T-helper 9 cell (primary cell): ENCODE results near the gene UGT1A5.

ENCODE experiments used
- DNase-seq: peaks from one replicate; pipeline ENCODE4 v3.0.0-alpha.2; 2020

UGT1A5 gene

DNA sequence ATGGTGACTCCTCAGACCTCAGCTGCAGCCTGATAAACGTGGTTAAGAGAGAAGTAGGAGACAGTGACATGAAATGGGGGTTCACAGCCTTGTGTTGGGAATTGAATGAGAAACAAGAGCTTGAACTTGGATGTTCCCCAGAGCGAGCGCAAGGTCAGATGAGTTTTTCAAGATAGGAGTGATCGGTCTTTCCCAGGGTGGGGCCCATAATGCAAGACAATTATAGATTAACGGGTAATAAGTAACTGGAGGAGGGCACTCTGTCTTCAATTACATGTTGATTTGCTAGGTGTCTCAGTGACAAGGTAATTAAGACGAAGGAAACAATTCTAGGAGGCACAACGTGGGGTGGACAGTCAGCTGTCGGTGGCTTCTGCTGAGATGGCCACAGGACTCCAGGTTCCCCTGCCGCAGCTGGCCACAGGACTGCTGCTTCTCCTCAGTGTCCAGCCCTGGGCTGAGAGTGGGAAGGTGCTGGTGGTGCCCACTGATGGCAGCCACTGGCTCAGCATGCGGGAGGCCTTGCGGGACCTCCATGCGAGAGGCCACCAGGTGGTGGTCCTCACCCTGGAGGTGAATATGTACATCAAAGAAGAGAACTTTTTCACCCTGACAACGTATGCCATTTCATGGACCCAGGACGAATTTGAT lies at the start of gene UGT1A5:
TSS of gene UGT1A5 (plus strand) at position 297 of the 651 bp plus-strand sequence. CDS start at position 382, 85 bp downstream.
- DNase-seq, result no peak

- no peak for DNase-seq
These were observed 48.8 kb upstream of the UGT1A5 start for GRCh38 chr2:233663911-233664310.

GRCh38 chr2:233668605-233669260 lies 44.0 kb upstream of the UGT1A5 start:
- no peak for DNase-seq

DNA sequence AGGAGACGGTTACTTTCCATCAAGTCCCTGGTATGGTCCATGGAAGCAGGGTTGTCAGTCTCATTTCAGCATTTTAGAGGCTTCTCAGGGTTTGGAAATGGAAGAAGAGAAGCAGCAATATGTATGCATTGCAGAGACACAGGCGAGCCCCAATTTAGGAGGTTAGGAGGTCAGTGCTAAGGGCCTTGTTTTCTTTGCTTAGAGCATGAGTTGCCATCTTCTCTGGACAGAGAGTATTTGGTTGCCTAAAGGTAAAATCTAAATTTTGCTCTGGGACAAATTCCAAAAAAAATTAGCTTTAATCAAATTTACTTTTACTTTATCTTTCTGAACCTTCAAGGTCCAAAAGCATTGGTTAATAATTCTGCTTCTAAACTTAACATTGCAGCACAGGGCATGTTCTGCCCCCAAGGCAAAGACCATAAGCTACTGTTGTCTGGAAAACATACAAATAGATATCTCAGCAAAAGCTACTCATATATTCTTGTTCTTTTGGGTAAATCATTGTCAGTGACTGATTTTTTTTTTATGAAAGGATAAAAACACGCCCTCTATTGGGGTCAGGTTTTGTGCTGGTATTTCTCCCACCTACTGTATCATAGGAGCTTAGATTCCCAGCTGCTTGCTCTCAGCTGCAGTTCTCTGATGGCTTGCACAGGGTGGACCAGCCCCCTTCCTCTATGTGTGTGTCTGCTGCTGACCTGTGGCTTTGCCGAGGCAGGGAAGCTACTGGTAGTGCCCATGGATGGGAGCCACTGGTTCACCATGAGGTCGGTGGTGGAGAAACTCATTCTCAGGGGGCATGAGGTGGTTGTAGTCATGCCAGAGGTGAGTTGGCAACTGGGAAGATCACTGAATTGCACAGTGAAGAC lies 41.2 kb upstream of the UGT1A5 start, which contains the start of gene UGT1A9:
TSS of gene UGT1A9 (plus strand) at position 609 of the 872 bp plus-strand sequence. CDS start at position 646, 37 bp downstream.
- DNase-seq, result no peak

DNA sequence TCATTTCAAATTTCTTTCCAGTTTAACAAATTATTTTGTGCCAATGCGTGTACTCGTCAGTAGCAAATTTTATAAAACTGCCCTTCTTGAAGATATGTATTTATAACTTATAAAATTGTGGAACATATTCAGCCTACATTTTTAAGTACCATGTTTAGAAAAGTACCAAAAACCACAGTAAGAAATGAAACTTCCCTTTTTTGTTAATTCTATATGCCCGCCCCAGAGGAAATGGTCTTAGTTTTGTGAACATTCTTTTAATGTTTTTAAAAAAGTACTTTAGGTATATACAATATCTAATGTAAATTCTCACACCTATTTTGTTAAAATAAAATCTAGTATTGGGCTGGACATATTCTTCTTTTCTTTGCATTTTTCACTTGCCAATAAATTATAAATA lies 39.8 kb upstream of the UGT1A5 start:
- no peak for DNase-seq

GRCh38 chr2:233673896-233674295 lies 38.8 kb upstream of the UGT1A5 start:
- DNase-seq, result no peak

- no peak for DNase-seq
These were observed 38.4 kb upstream of the UGT1A5 start for GRCh38 chr2:233674314-233674713.

GRCh38 chr2:233674995-233675394 lies 37.7 kb upstream of the UGT1A5 start:
- no peak for DNase-seq

DNA sequence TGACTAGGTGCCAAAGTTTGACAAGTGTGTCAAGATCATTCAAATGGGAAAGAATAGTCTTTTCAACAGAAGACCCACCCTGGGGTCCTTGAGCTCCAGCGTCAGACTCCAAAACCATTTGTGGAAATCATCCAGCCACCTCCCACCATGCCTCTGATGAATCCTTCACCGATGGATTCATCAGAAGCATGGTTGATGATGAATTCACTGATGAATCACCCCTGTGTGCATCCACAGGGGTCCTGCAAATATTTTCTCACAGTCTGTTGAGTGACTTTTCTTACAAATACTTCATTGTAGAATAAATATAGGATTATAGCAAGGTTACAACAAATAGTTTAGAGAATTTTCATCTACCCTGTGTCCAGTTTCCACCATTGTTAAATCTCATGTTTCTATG lies 36.7 kb upstream of the UGT1A5 start:
- DNase-seq, result no peak

GRCh38 chr2:233679196-233679595 lies 33.5 kb upstream of the UGT1A5 start:
- DNase-seq, result no peak

DNA sequence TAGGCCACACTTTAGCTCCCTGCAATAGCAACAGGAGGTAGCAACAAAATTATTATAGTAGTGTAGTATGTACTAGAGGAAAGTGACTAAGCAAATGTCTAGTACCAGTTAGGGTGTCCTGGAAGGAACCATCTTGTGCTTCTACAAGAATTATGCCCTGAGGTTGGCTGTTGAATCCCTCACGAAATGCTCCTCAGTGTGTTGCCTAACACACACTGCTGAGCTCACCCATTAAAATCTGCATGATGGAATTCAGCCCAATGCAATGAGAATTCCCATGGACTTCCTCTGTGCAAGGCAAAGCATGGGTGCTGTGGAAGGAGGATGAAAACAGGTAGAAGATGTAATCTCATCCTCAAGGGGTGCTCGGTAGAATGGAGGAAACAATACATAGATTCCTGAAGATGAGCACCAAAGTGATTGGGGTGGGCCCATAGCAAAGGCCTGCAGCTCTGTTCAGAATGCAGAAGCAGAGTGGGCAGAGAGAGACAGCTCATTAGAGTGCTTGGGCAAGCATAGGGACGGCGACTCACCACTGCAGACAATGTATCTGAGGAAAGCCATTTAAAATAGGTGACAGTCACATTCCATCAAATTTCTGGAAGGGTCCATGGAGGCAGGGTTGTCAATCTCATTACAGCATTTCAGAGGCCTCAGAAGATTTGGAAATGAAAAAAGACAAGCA lies 32.2 kb upstream of the UGT1A5 start:
- DNase-seq, result no peak

- no peak for DNase-seq
These were observed 31.1 kb upstream of the UGT1A5 start, which contains the start of gene UGT1A7 for GRCh38 chr2:233681521-233682099. Gene UGT1A7 (plus strand): TSS chr2:233681901. CDS start chr2:233681938, 37 bp downstream.

DNA sequence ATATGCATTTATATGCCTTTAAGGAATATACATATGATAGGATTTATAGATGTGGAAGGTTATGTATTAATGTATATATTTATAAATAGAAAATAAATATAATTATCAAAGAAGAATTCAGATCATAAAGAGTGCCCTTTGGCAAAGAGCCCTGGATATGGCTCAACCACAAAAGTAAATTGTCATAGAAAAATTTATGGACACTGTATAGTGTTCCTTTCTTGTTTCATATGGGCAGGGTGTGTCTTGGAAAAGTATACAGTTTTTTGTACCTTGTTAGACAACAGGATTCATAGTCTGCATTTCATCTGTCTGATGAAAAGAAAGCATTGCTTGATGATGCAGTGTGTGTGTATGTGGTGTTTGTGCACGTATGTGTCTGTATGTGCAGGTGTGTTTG lies 28.1 kb upstream of the UGT1A5 start:
- DNase-seq, result no peak

DNA sequence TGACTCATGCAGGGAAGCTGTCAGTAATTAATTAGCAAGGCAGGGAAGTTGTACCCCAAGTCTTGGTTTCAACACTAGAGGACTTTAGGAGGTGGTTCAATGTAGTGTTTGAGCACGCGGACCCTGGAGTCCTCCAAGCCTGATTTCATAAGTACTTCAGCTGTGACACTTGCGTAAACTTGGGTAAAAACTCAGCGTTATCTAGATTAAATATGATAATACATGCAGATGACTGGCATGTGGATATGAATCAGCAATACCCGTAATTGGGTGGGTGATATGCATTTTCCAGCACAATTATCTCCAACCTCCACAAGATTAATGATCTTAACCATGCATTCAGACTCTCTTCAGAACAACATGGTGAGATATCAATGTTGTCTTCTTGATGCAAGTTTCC lies 25.8 kb upstream of the UGT1A5 start:
- DNase-seq, result no peak

DNA sequence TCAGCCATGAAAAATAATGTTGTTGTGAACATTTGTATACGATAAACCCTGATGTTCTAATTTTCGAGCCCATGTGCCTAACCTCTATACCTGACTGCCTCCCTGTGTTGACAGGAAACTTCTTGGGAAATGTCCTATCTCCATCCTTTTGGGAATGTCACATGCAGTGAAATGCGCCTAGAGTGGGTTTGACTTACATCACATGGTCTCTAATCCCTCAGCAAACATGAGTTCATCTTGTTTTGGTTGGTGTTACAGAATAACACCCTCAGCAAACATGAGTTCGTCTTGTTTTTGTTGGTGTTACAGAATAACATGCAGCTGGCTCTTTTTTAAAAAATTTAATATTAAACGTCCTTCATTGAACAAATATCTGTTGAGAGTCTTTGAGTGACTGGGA lies 24.4 kb upstream of the UGT1A5 start:
- DNase-seq, result no peak

- no peak for DNase-seq
These were observed 23.7 kb upstream of the UGT1A5 start for GRCh38 chr2:233689031-233689430.

GRCh38 chr2:233689501-233689900 lies 23.2 kb upstream of the UGT1A5 start:
- DNase-seq, result no peak

DNA sequence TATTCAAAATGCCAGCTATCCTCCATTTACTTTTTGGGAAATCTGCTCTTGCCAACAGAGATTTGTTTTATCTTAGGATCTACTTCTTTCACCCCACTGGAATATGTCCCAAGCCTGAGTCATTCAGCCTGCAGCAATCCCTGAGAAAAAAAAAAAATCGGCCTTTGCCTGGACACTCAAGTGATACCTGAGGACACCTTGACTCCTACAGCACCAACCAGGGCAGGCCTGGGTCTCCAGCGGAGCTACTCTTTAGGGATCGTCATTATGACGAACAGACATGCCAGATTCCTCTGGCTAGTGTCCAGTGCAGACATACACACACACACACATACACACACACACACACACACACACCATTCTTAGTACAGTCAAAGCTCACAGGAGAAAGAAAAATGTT lies 22.3 kb upstream of the UGT1A5 start:
- no peak for DNase-seq

GRCh38 chr2:233691443-233692433 lies 21.0 kb upstream of the UGT1A5 start:
- no peak for DNase-seq

GRCh38 chr2:233692648-233693047 lies 20.1 kb upstream of the UGT1A5 start, which contains the start of gene UGT1A6:
Gene UGT1A6 (plus strand): TSS chr2:233692890. CDS start chr2:233693005, 115 bp downstream.
- DNase-seq, result no peak

- no peak for DNase-seq
These were observed 18.7 kb upstream of the UGT1A5 start for GRCh38 chr2:233693963-233694362.
